ENCODE measurements around the gene DDX60.

DNA sequence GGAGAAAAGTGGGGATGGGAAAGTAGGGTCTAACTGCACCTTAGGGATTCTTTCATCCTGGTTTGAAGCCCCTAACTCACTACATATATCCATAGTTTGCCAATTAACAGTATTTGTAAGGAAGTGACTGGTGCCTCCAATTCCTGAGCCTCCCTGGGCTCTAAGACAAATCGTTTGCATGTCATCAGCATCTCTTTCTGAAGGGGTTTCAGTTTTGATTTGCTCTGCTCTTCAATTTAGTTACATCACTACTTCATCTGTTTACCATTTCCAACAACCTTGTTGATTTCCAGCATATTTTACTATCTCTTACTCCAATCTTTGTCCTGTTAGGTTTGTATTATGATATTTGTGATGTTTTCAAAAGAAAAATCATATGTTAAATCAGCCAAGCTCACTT, 15.5 kb upstream of the DDX60 start:
- no peak for TF ChIP-seq CTCF (IDR thresholded peaks at IDR 0.05)
- no peak for TF ChIP-seq POLR2AphosphoS5 (IDR thresholded peaks at IDR 0.05)
